Muscle of leg (tissue), 11 donors: ENCODE measurements around the gene CLCN6. TPM values are rescaled to one million over a fixed set of nuclear protein-coding genes. Genes with fewer than 3 reads are reported as not detected.
A peak's percentile ranks its signal among the peaks of the same experiment; 100 is the strongest.

Source experiments
- DNase-seq: peaks from one replicate; pipeline ENCODE4 v3.0.0; 2013
- H3K27ac ChIP-seq: one replicate; pipeline ENCODE4 v1.5.1; 2013; ENCODE audit warnings: mild to moderate bottlenecking, low read length, control low read depth
- H3K27me3 ChIP-seq: one replicate; pipeline ENCODE4 v1.6.1; 2013; ENCODE audit warnings: low read length; ENCODE audit not compliant: control insufficient read depth, insufficient read depth
- H3K36me3 ChIP-seq: one replicate; pipeline ENCODE4 v1.6.1; 2013; ENCODE audit warnings: low read length; ENCODE audit not compliant: control insufficient read depth, insufficient read depth
- H3K4me1 ChIP-seq: one replicate; pipeline ENCODE4 v1.6.1; 2013; ENCODE audit warnings: low read length; ENCODE audit not compliant: control insufficient read depth, insufficient read depth
- H3K4me3 ChIP-seq: one replicate; pipeline ENCODE4 v1.5.1; 2013; ENCODE audit warnings: low read length, control low read depth
- H3K9me3 ChIP-seq: replicated peaks from 2 replicates; pipeline ENCODE4 v1.6.1; 2013; ENCODE audit warnings: low read depth, low read length; ENCODE audit not compliant: control insufficient read depth
- WGBS: methylation state at CpG from one replicate; pipeline ENCODE4 v1.1.5; 2013; ENCODE audit warnings: missing lambda C conversion rate; ENCODE audit not compliant: insufficient coverage; 5-methylcytosine and 5-hydroxymethylcytosine counted together
- polyA plus RNA-seq, 8 donors: library from polyadenylated mRNA; unstranded; fragments of 120-200 nt; gene quantifications; one replicate each; pipeline versions ENCODE4 v1.2.1 to v1.2.3, GENCODE V29; 2013; ENCODE audit warnings: inconsistent platforms in 1 of 8, low replicate concordance in 1 of 8; ENCODE audit not compliant: insufficient read length in 8 of 8, insufficient read depth in 1 of 8
- total RNA-seq: library from RNA; stranded (reverse); fragments of 120-200 nt; gene quantifications from one replicate; pipeline ENCODE4 v1.2.4, GENCODE V29; 2013

The CLCN6 gene
- total and polyA plus RNA-seq, 9 donors, result 7.5 to 16.2 (median 11.9) TPM

DNA sequence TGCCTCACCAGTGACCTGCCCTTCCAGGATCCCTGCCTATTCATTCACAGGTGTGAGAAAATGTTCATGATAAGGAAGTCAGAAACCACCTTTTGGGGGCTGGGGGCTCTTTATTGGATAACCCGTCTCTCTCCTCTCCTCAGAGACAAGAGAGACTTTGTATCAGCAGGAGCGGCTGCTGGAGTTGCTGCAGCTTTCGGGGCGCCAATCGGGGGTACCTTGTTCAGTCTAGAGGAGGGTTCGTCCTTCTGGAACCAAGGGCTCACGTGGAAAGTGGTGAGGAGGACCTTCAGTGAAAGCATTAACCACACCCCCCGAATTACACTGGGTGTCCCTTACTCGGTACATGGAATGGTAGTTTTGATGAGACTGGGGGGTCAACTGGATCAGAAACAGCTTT, 21.0 kb downstream of the CLCN6 start:
- Histone ChIP-seq H3K4me3 (no peak overlapping the region), H3K9me3 (no peaks in the 10 kb centered on the region), H3K27ac (no peak overlapping the region), H3K27me3 (no peaks in the 10 kb centered on the region), H3K4me1 (no peaks in the 10 kb centered on the region), H3K36me3 (peaks cover 86% of the 10 kb centered on the region)
- no peak for DNase-seq
- WGBS, result 100% methylated on average over 1 of the region's 9 CpGs

DNA sequence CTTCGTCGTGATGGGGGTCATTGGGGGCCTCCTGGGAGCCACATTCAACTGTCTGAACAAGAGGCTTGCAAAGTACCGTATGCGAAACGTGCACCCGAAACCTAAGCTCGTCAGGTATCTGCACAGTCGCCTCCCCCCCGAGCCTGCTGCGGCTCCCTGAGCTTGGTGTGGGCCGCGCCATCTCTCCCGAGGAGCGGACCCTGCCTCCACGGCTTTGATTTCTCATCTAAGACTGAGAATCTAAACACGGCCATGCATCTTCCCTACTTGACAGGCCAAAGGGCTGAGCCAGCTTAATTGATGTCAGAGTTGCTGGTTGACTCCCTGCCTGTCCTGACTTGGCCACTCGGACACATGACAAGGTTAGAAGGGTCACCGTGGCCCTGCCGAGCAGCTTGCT, 22.5 kb downstream of the CLCN6 start:
- H3K9me3 ChIP-seq, result no peaks in the 10 kb centered on the region
- DNase-seq, result no peak
- WGBS, result 89% methylated on average over 18 of the region's 19 CpGs
- no peaks in the 10 kb centered on the region for H3K4me1 ChIP-seq
- peaks cover 91% of the 10 kb centered on the region for H3K36me3 ChIP-seq
- H3K27ac ChIP-seq, result no peak overlapping the region
- H3K27me3 ChIP-seq, result no peaks in the 10 kb centered on the region
- no peak overlapping the region for H3K4me3 ChIP-seq

DNA sequence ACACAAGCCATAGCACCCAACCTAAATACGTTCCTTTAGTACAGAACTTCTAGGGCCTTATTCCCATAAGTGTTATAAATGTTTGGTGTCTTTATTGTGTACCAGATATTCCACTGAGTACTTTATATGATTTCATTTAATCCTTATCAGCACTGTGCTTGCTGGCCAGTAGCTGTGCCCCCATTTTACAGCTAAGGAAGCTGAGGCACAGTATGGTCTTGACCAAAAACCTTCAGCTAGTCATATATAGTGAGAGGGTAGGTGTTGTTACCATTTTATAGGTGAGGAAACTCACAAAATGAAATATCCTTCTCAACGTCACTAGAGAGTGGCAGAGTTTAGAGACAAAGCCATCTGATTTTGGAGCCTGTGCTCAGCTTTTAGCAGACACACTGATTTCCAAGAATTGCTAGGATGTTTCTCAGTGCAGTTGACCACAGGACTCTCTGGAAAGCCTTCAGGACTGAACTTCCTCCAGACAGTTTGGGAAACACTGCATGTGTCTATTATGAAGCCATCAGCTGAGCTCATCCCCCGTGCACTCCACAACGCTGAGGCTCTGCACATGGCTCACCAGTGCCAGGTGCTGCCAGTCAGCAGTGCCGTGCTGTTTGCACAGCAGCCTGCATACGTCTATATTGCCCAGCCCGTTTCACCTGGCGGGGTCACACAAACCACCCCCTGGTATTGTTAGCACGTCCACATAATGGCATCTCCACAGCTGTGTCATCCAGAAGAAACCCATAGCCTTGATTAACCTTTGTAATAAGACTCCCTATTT, 26.1 kb downstream of the CLCN6 start:
- DNase-seq, result no peak
- 93% methylated on average over 8 of the region's 9 CpGs for WGBS
- H3K27ac ChIP-seq, result no peak overlapping the region
- no peaks in the 10 kb centered on the region for H3K9me3 ChIP-seq
- no peaks in the 10 kb centered on the region for H3K4me1 ChIP-seq
- H3K4me3 ChIP-seq, result no peak overlapping the region
- H3K27me3 ChIP-seq, result no peaks in the 10 kb centered on the region
- H3K36me3 ChIP-seq, result peaks cover 91% of the 10 kb centered on the region

DNA sequence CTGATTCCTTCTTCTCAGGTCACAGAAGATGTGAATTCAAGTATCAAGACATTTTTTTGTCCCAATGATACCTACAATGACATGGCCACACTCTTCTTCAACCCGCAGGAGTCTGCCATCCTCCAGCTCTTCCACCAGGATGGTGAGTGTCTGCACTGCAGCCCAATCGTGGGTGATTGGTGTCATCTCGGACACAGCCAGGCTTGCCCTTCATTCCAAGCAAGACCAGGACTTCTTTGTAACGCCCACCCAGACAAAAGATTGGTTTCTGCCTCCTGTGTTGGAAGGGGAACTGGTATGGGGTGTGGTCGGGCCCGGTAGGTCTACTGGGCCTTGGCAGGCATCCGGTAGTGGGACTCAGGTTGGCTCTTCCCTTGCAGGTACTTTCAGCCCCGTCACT, 27.5 kb downstream of the CLCN6 start:
- no peak overlapping the region for H3K4me3 ChIP-seq
- H3K27ac ChIP-seq, result no peak overlapping the region
- no peak for DNase-seq
- H3K9me3 ChIP-seq, result no peaks in the 10 kb centered on the region
- peaks cover 91% of the 10 kb centered on the region for H3K36me3 ChIP-seq
- H3K27me3 ChIP-seq, result no peaks in the 10 kb centered on the region
- WGBS, result 94% methylated on average over 5 of the region's 8 CpGs
- H3K4me1 ChIP-seq, result no peaks in the 10 kb centered on the region

DNA sequence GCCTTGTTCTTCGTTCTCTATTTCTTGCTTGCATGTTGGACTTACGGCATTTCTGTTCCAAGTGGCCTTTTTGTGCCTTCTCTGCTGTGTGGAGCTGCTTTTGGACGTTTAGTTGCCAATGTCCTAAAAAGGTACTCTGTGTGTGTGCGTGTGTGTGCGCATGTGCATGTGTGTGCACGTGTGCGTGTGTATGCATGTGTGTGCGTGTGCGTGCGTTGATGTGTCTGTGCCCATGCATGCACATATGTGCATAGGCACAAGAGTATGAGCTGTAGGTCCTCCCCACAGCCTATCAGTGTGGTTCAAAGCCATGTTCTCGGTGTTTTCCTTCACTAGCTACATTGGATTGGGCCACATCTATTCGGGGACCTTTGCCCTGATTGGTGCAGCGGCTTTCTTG, 27.9 kb downstream of the CLCN6 start:
- 95% methylated on average over 12 of the region's 13 CpGs for WGBS
- no peak for DNase-seq
- no peaks in the 10 kb centered on the region for H3K9me3 ChIP-seq
- no peaks in the 10 kb centered on the region for H3K27me3 ChIP-seq
- H3K27ac ChIP-seq, result no peak overlapping the region
- H3K4me1 ChIP-seq, result no peaks in the 10 kb centered on the region
- H3K4me3 ChIP-seq, result no peak overlapping the region
- peaks cover 91% of the 10 kb centered on the region for H3K36me3 ChIP-seq

DNA sequence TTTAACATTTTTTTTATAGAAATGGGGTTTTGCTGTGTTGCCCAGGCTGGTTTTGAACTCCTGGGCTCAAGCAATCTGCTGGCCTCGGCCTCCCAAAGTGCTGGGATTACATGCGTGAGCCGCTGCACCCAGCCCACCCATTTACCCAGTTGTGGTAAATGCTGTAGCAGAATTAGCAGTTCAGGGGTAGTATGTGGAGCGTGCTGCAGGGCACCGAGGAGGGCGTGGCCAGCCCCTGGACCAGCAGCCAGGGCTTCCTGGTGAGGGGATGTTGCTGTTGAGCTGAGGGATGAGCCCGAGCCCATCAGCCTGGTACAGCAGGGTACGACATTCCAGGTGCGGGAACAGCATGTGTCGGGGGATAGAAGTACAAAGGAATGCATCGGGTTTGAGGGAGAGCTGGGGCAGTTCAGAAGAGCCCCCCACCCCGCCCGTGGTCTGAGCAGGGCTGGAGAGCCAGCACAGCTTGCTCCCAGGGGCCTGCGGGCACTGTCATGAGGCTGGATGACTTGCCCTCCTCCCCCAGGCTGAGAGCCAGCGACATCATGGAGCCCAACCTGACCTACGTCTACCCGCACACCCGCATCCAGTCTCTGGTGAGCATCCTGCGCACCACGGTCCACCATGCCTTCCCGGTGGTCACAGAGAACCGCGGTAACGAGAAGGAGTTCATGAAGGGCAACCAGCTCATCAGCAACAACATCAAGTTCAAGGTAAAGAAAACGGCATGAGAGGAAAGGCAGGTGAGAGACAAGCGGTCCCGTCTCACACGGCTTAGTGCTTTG, 29.6 kb downstream of the CLCN6 start:
- Histone ChIP-seq H3K4me3 (no peak overlapping the region), H3K9me3 (no peaks in the 10 kb centered on the region), H3K36me3 (peaks cover 95% of the 10 kb centered on the region), H3K4me1 (no peaks in the 10 kb centered on the region), H3K27me3 (no peaks in the 10 kb centered on the region), H3K27ac (no peak overlapping the region)
- 93% methylated on average over 19 of the region's 28 CpGs for WGBS
- no peak for DNase-seq

DNA sequence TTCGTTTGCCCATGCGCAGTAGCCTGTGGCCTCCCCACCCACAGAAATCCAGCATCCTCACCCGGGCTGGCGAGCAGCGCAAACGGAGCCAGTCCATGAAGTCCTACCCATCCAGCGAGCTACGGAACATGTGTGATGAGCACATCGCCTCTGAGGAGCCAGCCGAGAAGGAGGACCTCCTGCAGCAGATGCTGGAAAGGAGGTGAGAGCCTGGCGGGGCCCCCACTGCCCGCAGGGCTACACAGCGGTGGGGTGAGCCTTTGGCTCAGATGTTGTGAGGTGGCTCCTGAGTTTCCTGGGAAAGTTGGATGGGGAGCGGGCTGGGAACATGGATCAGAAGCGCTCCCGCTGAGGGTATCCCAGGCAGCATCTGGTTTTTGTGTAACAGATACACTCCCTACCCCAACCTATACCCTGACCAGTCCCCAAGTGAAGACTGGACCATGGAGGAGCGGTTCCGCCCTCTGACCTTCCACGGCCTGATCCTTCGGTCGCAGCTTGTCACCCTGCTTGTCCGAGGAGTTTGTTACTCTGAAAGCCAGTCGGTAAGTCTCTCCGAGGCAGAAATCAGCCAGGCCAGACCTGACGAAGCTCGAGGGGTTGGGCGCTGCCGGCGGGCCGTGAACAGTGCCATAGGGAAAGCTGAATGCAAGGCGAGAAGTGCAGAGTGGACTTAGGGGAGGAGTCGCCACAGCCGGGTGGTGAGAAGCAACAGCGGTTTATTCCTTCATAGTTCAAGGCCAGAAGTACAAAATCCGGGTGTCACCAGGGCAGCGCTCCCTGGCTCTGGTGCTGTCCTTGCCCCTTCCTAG, 31.2 kb downstream of the CLCN6 start:
- H3K4me3 ChIP-seq, result no peak overlapping the region
- 86% methylated on average over 32 of the region's 36 CpGs for WGBS

DNA sequence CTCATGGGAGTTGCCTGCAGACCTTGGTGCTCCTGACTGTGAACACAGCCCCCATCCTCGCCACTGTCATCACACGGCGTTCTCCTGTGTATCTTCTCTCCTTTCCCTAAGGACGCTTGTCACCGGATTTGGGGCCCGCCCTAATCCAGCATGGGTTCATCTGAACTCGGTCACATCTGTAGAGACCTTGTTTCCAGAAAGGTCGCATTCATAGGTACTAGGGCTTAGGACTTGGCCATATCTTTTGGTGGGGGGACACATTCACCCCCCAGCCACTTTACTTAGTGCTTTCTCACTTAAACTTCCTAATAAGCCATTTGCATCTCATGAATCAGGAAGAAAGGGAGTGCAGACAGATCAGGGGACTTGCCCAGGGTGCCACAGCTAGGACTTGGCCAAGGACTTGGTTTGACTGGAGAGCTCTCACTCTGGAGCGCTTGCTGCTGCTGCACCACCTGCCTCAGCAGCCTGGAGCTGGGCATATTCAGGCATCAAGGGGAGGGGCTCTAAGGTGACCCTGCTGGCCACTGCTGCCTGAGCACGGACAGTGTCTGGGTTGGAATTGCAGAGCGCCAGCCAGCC, 31.9 kb downstream of the CLCN6 start:
- no peaks in the 10 kb centered on the region for H3K27me3 ChIP-seq
- peaks cover 9% of the 10 kb centered on the region for H3K4me1 ChIP-seq
- WGBS, result 80% methylated on average over 9 of the region's 11 CpGs
- no peak for DNase-seq
- no peak overlapping the region for H3K4me3 ChIP-seq
- no peak overlapping the region for H3K27ac ChIP-seq
- H3K36me3 ChIP-seq, result peaks cover 96% of the 10 kb centered on the region
- no peaks in the 10 kb centered on the region for H3K9me3 ChIP-seq

More for the DNA sequence above, 31.2 kb downstream of the CLCN6 start:
- H3K9me3 ChIP-seq, result no peaks in the 10 kb centered on the region
- no peak for DNase-seq
- peaks cover 98% of the 10 kb centered on the region for H3K36me3 ChIP-seq
- H3K4me1 ChIP-seq, result peaks cover 6% of the 10 kb centered on the region
- no peak overlapping the region for H3K27ac ChIP-seq
- no peaks in the 10 kb centered on the region for H3K27me3 ChIP-seq

DNA sequence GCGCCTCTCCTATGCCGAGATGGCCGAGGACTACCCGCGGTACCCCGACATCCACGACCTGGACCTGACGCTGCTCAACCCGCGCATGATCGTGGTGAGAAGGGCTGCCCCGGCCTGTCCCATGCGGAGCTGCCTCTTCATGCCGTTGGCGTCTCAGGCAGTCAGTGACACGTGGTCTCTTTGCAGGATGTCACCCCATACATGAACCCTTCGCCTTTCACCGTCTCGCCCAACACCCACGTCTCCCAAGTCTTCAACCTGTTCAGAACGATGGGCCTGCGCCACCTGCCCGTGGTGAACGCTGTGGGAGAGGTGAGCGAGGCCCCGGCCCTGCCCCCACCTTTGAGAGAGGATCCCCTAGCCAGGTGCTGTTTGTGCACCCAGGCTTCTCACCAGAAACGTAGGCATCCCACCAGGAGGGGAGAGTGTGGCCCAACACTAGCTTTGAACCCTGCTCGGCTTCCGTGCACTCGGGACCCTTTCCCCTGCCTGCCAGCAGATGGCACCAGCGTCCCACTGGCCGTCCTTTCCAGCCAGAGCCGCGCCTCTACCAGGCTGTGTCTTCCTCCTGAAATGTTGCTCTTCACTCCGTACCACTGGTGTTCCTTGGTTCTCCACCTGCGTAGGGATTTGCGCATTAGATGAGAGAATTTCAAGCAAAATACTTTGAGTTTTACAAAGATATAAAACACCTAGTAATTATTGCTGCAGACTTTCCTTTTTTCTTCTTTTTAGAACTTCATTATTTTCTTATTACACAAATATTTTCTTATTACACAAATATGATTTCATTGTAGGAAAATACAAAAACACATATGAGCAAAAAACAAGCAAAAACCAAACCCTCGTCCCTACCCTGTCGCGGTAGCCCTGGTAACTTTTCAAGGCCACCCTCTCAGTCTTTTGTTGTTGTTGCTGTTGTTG, 32.6 kb downstream of the CLCN6 start:
- DNase-seq, result peak; percentile 66
- no peak overlapping the region for H3K4me3 ChIP-seq
- H3K36me3 ChIP-seq, result peaks cover 93% of the 10 kb centered on the region
- peaks cover 9% of the 10 kb centered on the region for H3K4me1 ChIP-seq
- no peak overlapping the region for H3K27ac ChIP-seq
- H3K27me3 ChIP-seq, result no peaks in the 10 kb centered on the region
- WGBS, result 65% methylated on average over 34 of the region's 40 CpGs
- H3K9me3 ChIP-seq, result no peaks in the 10 kb centered on the region
